Neural cell (in vitro differentiated cells): ENCODE measurements around the gene CCDC85C. TPM values are rescaled to one million over a fixed set of nuclear protein-coding genes. Genes with fewer than 3 reads are reported as not detected.

Experiments
- H2AFZ ChIP-seq: fragments of 200-600, 300-800 bp; sonication (generic), shearing (Covaris generic); 2 replicates; pipeline ENCODE4 v1.6.0; 2014; ENCODE audit warnings: low read depth, mild to moderate bottlenecking, antibody characterized with exemption, low read length, moderate library complexity
- H3F3A ChIP-seq: fragments of 200-600 bp; shearing (Covaris generic); 2 replicates; pipeline ENCODE4 v1.6.1; 2016; ENCODE audit warnings: mild to moderate bottlenecking, moderate library complexity, mixed read lengths, antibody characterized with exemption, low read length; ENCODE audit not compliant: insufficient read depth, poor library complexity, severe bottlenecking
- H3K27ac ChIP-seq: fragments of 200-600, 300-800 bp; sonication (generic), shearing (Covaris generic); 2 replicates; pipeline ENCODE4 v1.5.1; 2014; ENCODE audit warnings: mild to moderate bottlenecking, low read length, moderate library complexity
- H3K27me3 ChIP-seq: fragments of 300-800, 200-600 bp; sonication (generic), shearing (Covaris generic); 2 replicates; pipeline ENCODE4 v1.6.0; 2014; ENCODE audit warnings: mild to moderate bottlenecking, low read depth, low read length, moderate library complexity; ENCODE audit not compliant: insufficient read depth
- H3K36me3 ChIP-seq: fragments of 300-800, 200-600 bp; sonication (generic), shearing (Covaris generic); 2 replicates; pipeline ENCODE4 v1.5.1; 2014; ENCODE audit warnings: mild to moderate bottlenecking, antibody characterized with exemption, low read length, moderate library complexity; ENCODE audit not compliant: insufficient read depth
- H3K4me2 ChIP-seq: fragments of 300-800, 200-600 bp; sonication (generic), shearing (Covaris generic); 2 replicates; pipeline ENCODE4 v1.6.0; 2014; ENCODE audit warnings: mild to moderate bottlenecking, low read length
- H3K4me3 ChIP-seq: fragments of 300-800, 200-600 bp; sonication (generic), shearing (Covaris generic); 2 replicates; pipeline ENCODE4 v1.5.1; 2014; ENCODE audit warnings: mild to moderate bottlenecking, low read length, moderate library complexity
- H3K79me2 ChIP-seq: fragments of 200-600 bp; shearing (Covaris generic); replicated peaks from 2 replicates; pipeline ENCODE4 v1.6.0; 2014; ENCODE audit warnings: mild to moderate bottlenecking, low read length, moderate library complexity; ENCODE audit not compliant: insufficient read depth
- H3K9ac ChIP-seq: fragments of 300-800, 200-600 bp; sonication (generic), shearing (Covaris generic); 2 replicates; pipeline ENCODE4 v1.6.1; 2016; ENCODE audit warnings: mild to moderate bottlenecking, low read length, mixed read lengths
- H3K9me2 ChIP-seq: fragments of 200-600 bp; shearing (Covaris generic); 2 replicates; pipeline ENCODE4 v1.6.1; 2016; ENCODE audit warnings: mild to moderate bottlenecking, low read length, mixed read lengths; ENCODE audit not compliant: insufficient read depth
- H3K9me3 ChIP-seq: fragments of 200-600, 300-800 bp; sonication (generic), shearing (Covaris generic); 2 replicates; pipeline ENCODE4 v1.6.1; 2016; ENCODE audit warnings: mild to moderate bottlenecking, mixed run types, low read length, moderate library complexity, mixed read lengths
- H4K20me1 ChIP-seq: fragments of 200-600 bp; shearing (Covaris generic); 2 replicates; pipeline ENCODE4 v1.6.1; 2016; ENCODE audit warnings: mild to moderate bottlenecking, mixed run types; ENCODE audit not compliant: insufficient read depth
- CTCF ChIP-seq: fragments of 450-650 bp; IDR thresholded peaks from 2 replicates; pipeline ENCODE4 v1.5.1; 2014; ENCODE audit warnings: antibody characterized with exemption, mild to moderate bottlenecking, moderate library complexity; ENCODE audit not compliant: poor library complexity, severe bottlenecking
- EP300 ChIP-seq: fragments of 450-650 bp; conservative IDR thresholded peaks from 2 replicates; pipeline ENCODE4 v1.6.1; 2014; ENCODE audit warnings: antibody characterized with exemption, mild to moderate bottlenecking, moderate library complexity; ENCODE audit not compliant: poor library complexity, severe bottlenecking
- EZH2 ChIP-seq: fragments of 200-600, 300-800 bp; shearing (Covaris generic), sonication (generic); IDR thresholded peaks from 2 replicates; pipeline ENCODE4 v1.6.1; 2014; ENCODE audit warnings: antibody characterized with exemption, low read length, borderline replicate concordance, mild to moderate bottlenecking; ENCODE audit not compliant: insufficient read depth, poor library complexity, severe bottlenecking
- MXI1 ChIP-seq: fragments of 450-650 bp; conservative IDR thresholded peaks from 2 replicates; pipeline ENCODE4 v1.6.1; 2014; ENCODE audit warnings: antibody characterized with exemption, mild to moderate bottlenecking; ENCODE audit not compliant: poor library complexity, severe bottlenecking
- POLR2AphosphoS5 ChIP-seq: IDR thresholded peaks from 2 replicates; pipeline ENCODE4 v1.6.1; 2012
- RAD21 ChIP-seq: fragments of 450-650 bp; conservative IDR thresholded peaks from 2 replicates; pipeline ENCODE4 v1.6.1; 2014; ENCODE audit warnings: antibody characterized with exemption, mild to moderate bottlenecking, moderate library complexity
- REST ChIP-seq: IDR thresholded peaks from 2 replicates; pipeline ENCODE4 v1.6.1; 2012; ENCODE audit warnings: borderline replicate concordance
- SMC3 ChIP-seq: fragments of 450-650 bp; conservative IDR thresholded peaks from 2 replicates; pipeline ENCODE4 v1.6.1; 2014; ENCODE audit warnings: antibody characterized with exemption, mild to moderate bottlenecking, moderate library complexity; ENCODE audit not compliant: poor library complexity
- TAF1 ChIP-seq: IDR thresholded peaks from 2 replicates; pipeline ENCODE4 v1.6.1; 2012; ENCODE audit warnings: low read depth
- polyA plus RNA-seq: library from polyadenylated mRNA; depleted of rRNA; stranded (reverse); fragments of >200 nt; gene quantifications from 2 replicates; pipeline ENCODE4 v1.2.3, GENCODE V29; 2014

The CCDC85C gene
- polyA plus RNA-seq, 1 donor from 2014 or later: 24.8 TPM

DNA sequence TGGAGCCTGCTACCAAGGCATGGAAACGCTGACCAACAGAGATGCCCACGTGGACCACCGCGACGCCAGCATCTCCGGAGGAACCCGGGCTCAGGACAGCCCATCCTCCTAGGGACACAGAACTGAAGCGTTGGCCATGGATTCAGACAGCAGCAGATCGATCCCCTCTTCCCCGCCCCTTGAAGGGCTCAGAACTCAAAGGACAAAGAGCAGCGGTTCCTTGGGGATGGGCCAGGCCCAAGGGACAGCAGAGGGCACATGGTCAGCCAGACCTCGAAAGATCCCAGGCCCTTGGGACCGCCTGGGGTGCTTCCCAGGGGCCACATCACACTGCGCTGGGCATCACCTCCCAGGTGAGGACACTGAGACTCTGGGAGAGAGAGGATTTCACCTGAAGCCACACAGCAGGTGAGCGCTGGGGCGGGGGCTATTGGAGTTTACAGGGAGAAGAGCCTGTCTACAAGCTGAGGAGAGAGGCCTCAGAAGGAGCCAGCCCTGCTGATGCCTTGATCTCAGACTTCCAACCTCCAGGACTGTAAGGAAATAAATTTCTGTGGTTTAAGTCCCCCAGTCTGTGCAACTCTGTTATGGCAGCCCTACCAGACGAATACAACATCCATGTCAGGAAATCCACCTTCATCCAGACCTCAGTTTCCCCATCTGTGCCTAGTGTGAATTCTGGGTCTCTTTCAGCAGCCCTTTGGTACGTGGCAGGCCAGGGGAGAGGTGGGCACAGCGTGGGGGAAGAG lies 73.4 kb downstream of the CCDC85C start:
- Histone ChIP-seq H3K9me3 (no peaks in the 10 kb centered on the region), H3K36me3 (no peaks in the 10 kb centered on the region), H4K20me1 (no peaks in the 10 kb centered on the region), H3F3A (no peaks in the 10 kb centered on the region), H3K4me3 (no peak overlapping the region), H3K4me2 (no peak overlapping the region), H3K9ac (no peak overlapping the region), H3K27ac (no peak overlapping the region), H2AFZ (no peak overlapping the region), H3K79me2 (no peaks in the 10 kb centered on the region), H3K27me3 (no peaks in the 10 kb centered on the region), H3K9me2 (no peaks in the 10 kb centered on the region)
- TF ChIP-seq EP300 (no peak), POLR2AphosphoS5 (no peak), MXI1 (no peak), EZH2 (no peak), CTCF (no peak), REST (no peak), TAF1 (no peak), RAD21 (no peak), SMC3 (no peak)

- Histone ChIP-seq H2AFZ (no peak overlapping the region), H3K27ac (no peak overlapping the region)
- no peak for TF ChIP-seq TAF1
- no peak for TF ChIP-seq SMC3
- no peak for TF ChIP-seq RAD21
- no peak for TF ChIP-seq POLR2AphosphoS5
- no peak for TF ChIP-seq CTCF
- no peak for TF ChIP-seq MXI1
- no peak for TF ChIP-seq REST
- no peak for TF ChIP-seq EZH2
- TF ChIP-seq EP300: no peak
Measured at GRCh38 chr14:99529899-99530298, 74.1 kb downstream of the CCDC85C start.

More at GRCh38 chr14:99529899-99530298, 74.1 kb downstream of the CCDC85C start:
- Histone ChIP-seq H3K9me2 (no peaks in the 10 kb centered on the region), H3K9ac (no peak overlapping the region), H3F3A (no peaks in the 10 kb centered on the region), H3K9me3 (no peaks in the 10 kb centered on the region), H3K36me3 (no peaks in the 10 kb centered on the region), H4K20me1 (no peaks in the 10 kb centered on the region), H3K27me3 (no peaks in the 10 kb centered on the region), H3K79me2 (no peaks in the 10 kb centered on the region), H3K4me3 (no peak overlapping the region), H3K4me2 (no peak overlapping the region)
